HG03135 (cell line): ENCODE data around the gene ZNF236.

Experiments used
- ATAC-seq: cut with Tn5 transposase; IDR thresholded peaks from one replicate; pipeline ENCODE4 v1.9.1; 2021; ENCODE audit warnings: mild to moderate bottlenecking, moderate library complexity; ENCODE audit not compliant: unreplicated experiment

The ZNF236 gene

GRCh38 chr18:76819411-76820136 is 2.8 kb upstream of the ZNF236 start:
- no peak for ATAC-seq

- no peak for ATAC-seq
Observed at GRCh38 chr18:76821356-76821874, 942 bp upstream of the ZNF236 start.

- ATAC-seq = peak; percentile 41
Observed at GRCh38 chr18:76821875-76822505, 367 bp upstream of the ZNF236 start.

- ATAC-seq = no peak
Observed at GRCh38 chr18:76823161-76823538, 793 bp downstream of the ZNF236 start.

- no peak for ATAC-seq
Observed at GRCh38 chr18:76823587-76824011, 1.2 kb downstream of the ZNF236 start.

- no peak for ATAC-seq
Observed at GRCh38 chr18:76824145-76824676, 1.9 kb downstream of the ZNF236 start.

GRCh38 chr18:76824754-76825153 is 2.4 kb downstream of the ZNF236 start:
- ATAC-seq = no peak

- ATAC-seq = no peak
Observed at GRCh38 chr18:76827205-76828200, 5.1 kb downstream of the ZNF236 start.

GRCh38 chr18:76834379-76834778 is 12.0 kb downstream of the ZNF236 start:
- no peak for ATAC-seq

GRCh38 chr18:76835380-76835779 is 13.0 kb downstream of the ZNF236 start:
- no peak for ATAC-seq

GRCh38 chr18:76837071-76837470 is 14.7 kb downstream of the ZNF236 start:
- no peak for ATAC-seq

- ATAC-seq = no peak
Observed at GRCh38 chr18:76838182-76838581, 15.8 kb downstream of the ZNF236 start.

- ATAC-seq = no peak
Observed at GRCh38 chr18:76839086-76839794, 16.9 kb downstream of the ZNF236 start.

- ATAC-seq = no peak
Observed at GRCh38 chr18:76842837-76843530, 20.6 kb downstream of the ZNF236 start.

GRCh38 chr18:76844144-76844543 is 21.8 kb downstream of the ZNF236 start:
- no peak for ATAC-seq

- ATAC-seq = no peak
Observed at GRCh38 chr18:76844742-76845477, 22.6 kb downstream of the ZNF236 start.

GRCh38 chr18:76846217-76846616 is 23.9 kb downstream of the ZNF236 start:
- ATAC-seq = no peak

GRCh38 chr18:76847916-76848315 is 25.6 kb downstream of the ZNF236 start:
- ATAC-seq = no peak

GRCh38 chr18:76850112-76850511 is 27.8 kb downstream of the ZNF236 start:
- no peak for ATAC-seq
